ENCODE measurements around the gene MLPH. TPM values are rescaled to one million over a fixed set of nuclear protein-coding genes. Genes with fewer than 3 reads are reported as not detected.

The MLPH gene
- total RNA-seq, 2 experiments from 2014 or later, result not detected

- intact Hi-C loops (cut with micrococcal nuclease), result no loop called here
- Mint-ChIP-seq H3K4me1 (ENCODE audit: low read depth) (peaks cover 6% of the 10 kb centered on the region), H3K4me3 (no peak overlapping the region), H3K36me3 (ENCODE audit: low read depth) (no peaks in the 10 kb centered on the region), H3K9me3 (no peaks in the 10 kb centered on the region), H3K27me3 (ENCODE audit: low read depth) (peaks cover 3% of the 10 kb centered on the region), H3K27ac (no peak overlapping the region)
- CTCF ChIA-PET, result interaction anchor here (10.4 kb wide), 1 partner anchor 65 kb away, joined by 300 read pairs; no protein-coding TSS in a partner anchor
- no peak for DNase-seq
Measured at GRCh38 chr2:237509151-237509550, 22.1 kb downstream of the MLPH start.

GRCh38 chr2:237509905-237510304 lies 22.9 kb downstream of the MLPH start:
- intact Hi-C loops (cut with micrococcal nuclease), result no loop called here
- H3K27me3 Mint-ChIP-seq (ENCODE audit: low read depth), result peaks cover 3% of the 10 kb centered on the region
- no peak overlapping the region for H3K27ac Mint-ChIP-seq
- no peaks in the 10 kb centered on the region for H3K36me3 Mint-ChIP-seq (ENCODE audit: low read depth)
- DNase-seq, result no peak
- H3K4me1 Mint-ChIP-seq (ENCODE audit: low read depth), result peaks cover 6% of the 10 kb centered on the region
- CTCF ChIA-PET, result interaction anchor here (0.7 to 10.4 kb wide), 5 partner anchors 20 to 345 kb away, joined by 3 to 300 read pairs (median 3); no protein-coding TSS in a partner anchor
- no peak overlapping the region for H3K4me3 Mint-ChIP-seq
- H3K9me3 Mint-ChIP-seq, result no peaks in the 10 kb centered on the region

GRCh38 chr2:237510502-237511217 lies 23.6 kb downstream of the MLPH start:
- H3K9me3 Mint-ChIP-seq, result no peaks in the 10 kb centered on the region
- no peak for DNase-seq
- H3K4me1 Mint-ChIP-seq (ENCODE audit: low read depth), result peaks cover 6% of the 10 kb centered on the region
- H3K4me3 Mint-ChIP-seq, result no peak overlapping the region
- H3K36me3 Mint-ChIP-seq (ENCODE audit: low read depth), result no peaks in the 10 kb centered on the region
- CTCF ChIA-PET, result interaction anchor here (0.7 to 10.4 kb wide), 7 partner anchors 19 to 345 kb away, joined by 3 to 300 read pairs (median 3); partner anchors contain the start of gene PRLH
- H3K27me3 Mint-ChIP-seq (ENCODE audit: low read depth), result peaks cover 2% of the 10 kb centered on the region
- intact Hi-C loops (cut with micrococcal nuclease), result no loop called here
- H3K27ac Mint-ChIP-seq, result no peak overlapping the region

- intact Hi-C loops (cut with micrococcal nuclease), result no loop called here
- Mint-ChIP-seq H3K36me3 (ENCODE audit: low read depth) (no peaks in the 10 kb centered on the region), H3K9me3 (no peaks in the 10 kb centered on the region), H3K27ac (no peak overlapping the region), H3K27me3 (ENCODE audit: low read depth) (no peaks in the 10 kb centered on the region), H3K4me3 (no peak overlapping the region), H3K4me1 (ENCODE audit: low read depth) (peaks cover 6% of the 10 kb centered on the region)
- CTCF ChIA-PET, result interaction anchor here (0.8 to 10.4 kb wide), 13 partner anchors 10 to 355 kb away, joined by 3 to 300 read pairs (median 13); partner anchors contain the start of gene PRLH
- no peak for DNase-seq
Measured at GRCh38 chr2:237511433-237511832, 24.4 kb downstream of the MLPH start.

GRCh38 chr2:237511885-237512405 lies 24.9 kb downstream of the MLPH start:
- no peaks in the 10 kb centered on the region for H3K36me3 Mint-ChIP-seq (ENCODE audit: low read depth)
- no peak for DNase-seq
- intact Hi-C loops (cut with micrococcal nuclease), result loop anchor here (1.0 kb wide), 1 partner anchor 60 kb away; no protein-coding TSS in a partner anchor
- no peak overlapping the region for H3K27ac Mint-ChIP-seq
- no peak overlapping the region for H3K4me3 Mint-ChIP-seq
- no peaks in the 10 kb centered on the region for H3K9me3 Mint-ChIP-seq
- peaks cover 6% of the 10 kb centered on the region for H3K4me1 Mint-ChIP-seq (ENCODE audit: low read depth)
- no peaks in the 10 kb centered on the region for H3K27me3 Mint-ChIP-seq (ENCODE audit: low read depth)
- CTCF ChIA-PET, result interaction anchor here (0.8 to 10.4 kb wide), 31 partner anchors 9 to 377 kb away, joined by 3 to 300 read pairs (median 5); partner anchors contain the start of gene PRLH

GRCh38 chr2:237512774-237513466 lies 25.9 kb downstream of the MLPH start:
- Mint-ChIP-seq H3K27ac (no peak overlapping the region), H3K4me1 (ENCODE audit: low read depth) (no peaks in the 10 kb centered on the region), H3K4me3 (no peak overlapping the region), H3K27me3 (ENCODE audit: low read depth) (no peaks in the 10 kb centered on the region), H3K36me3 (ENCODE audit: low read depth) (no peaks in the 10 kb centered on the region), H3K9me3 (no peaks in the 10 kb centered on the region)
- CTCF ChIA-PET, result interaction anchor here (0.6 to 10.4 kb wide), 52 partner anchors 8 to 431 kb away, joined by 3 to 300 read pairs (median 4); partner anchors contain the start of gene PRLH
- DNase-seq, result peak; percentile 90
- intact Hi-C loops (cut with micrococcal nuclease), result loop anchor here (1.0 kb wide), 1 partner anchor 59 kb away; no protein-coding TSS in a partner anchor

GRCh38 chr2:237513693-237514092 lies 26.6 kb downstream of the MLPH start:
- Mint-ChIP-seq H3K9me3 (no peaks in the 10 kb centered on the region), H3K4me3 (no peak overlapping the region), H3K4me1 (ENCODE audit: low read depth) (no peaks in the 10 kb centered on the region), H3K27me3 (ENCODE audit: low read depth) (no peaks in the 10 kb centered on the region), H3K27ac (no peak overlapping the region), H3K36me3 (ENCODE audit: low read depth) (no peaks in the 10 kb centered on the region)
- intact Hi-C loops (cut with micrococcal nuclease), result no loop called here
- no peak for DNase-seq
- CTCF ChIA-PET, result interaction anchor here (0.9 to 10.4 kb wide), 21 partner anchors 9 to 367 kb away, joined by 3 to 300 read pairs (median 6); no protein-coding TSS in a partner anchor

GRCh38 chr2:237514474-237515130 lies 27.6 kb downstream of the MLPH start:
- Mint-ChIP-seq H3K27ac (no peak overlapping the region), H3K36me3 (ENCODE audit: low read depth) (no peaks in the 10 kb centered on the region), H3K9me3 (no peaks in the 10 kb centered on the region), H3K27me3 (ENCODE audit: low read depth) (no peaks in the 10 kb centered on the region), H3K4me1 (ENCODE audit: low read depth) (no peaks in the 10 kb centered on the region), H3K4me3 (no peak overlapping the region)
- intact Hi-C loops (cut with micrococcal nuclease), result no loop called here
- DNase-seq, result no peak
- CTCF ChIA-PET, result interaction anchor here (0.6 to 10.4 kb wide), 3 partner anchors 59 to 363 kb away, joined by 3 to 300 read pairs (median 3); no protein-coding TSS in a partner anchor

GRCh38 chr2:237515166-237515565 lies 28.1 kb downstream of the MLPH start:
- Mint-ChIP-seq H3K9me3 (no peaks in the 10 kb centered on the region), H3K4me1 (ENCODE audit: low read depth) (no peaks in the 10 kb centered on the region), H3K27me3 (ENCODE audit: low read depth) (no peaks in the 10 kb centered on the region), H3K27ac (no peak overlapping the region), H3K36me3 (ENCODE audit: low read depth) (no peaks in the 10 kb centered on the region), H3K4me3 (no peak overlapping the region)
- intact Hi-C loops (cut with micrococcal nuclease), result no loop called here
- no peak for DNase-seq
- CTCF ChIA-PET, result interaction anchor here (0.6 to 10.4 kb wide), 3 partner anchors 59 to 363 kb away, joined by 3 to 300 read pairs (median 3); no protein-coding TSS in a partner anchor

- CTCF ChIA-PET, result interaction anchor here (10.4 kb wide), 1 partner anchor 58 kb away, joined by 300 read pairs; no protein-coding TSS in a partner anchor
- no peaks in the 10 kb centered on the region for H3K9me3 Mint-ChIP-seq
- H3K4me3 Mint-ChIP-seq, result no peak overlapping the region
- no peaks in the 10 kb centered on the region for H3K4me1 Mint-ChIP-seq (ENCODE audit: low read depth)
- no peak for DNase-seq
- H3K27ac Mint-ChIP-seq, result no peak overlapping the region
- intact Hi-C loops (cut with micrococcal nuclease), result no loop called here
- no peaks in the 10 kb centered on the region for H3K27me3 Mint-ChIP-seq (ENCODE audit: low read depth)
- H3K36me3 Mint-ChIP-seq (ENCODE audit: low read depth), result no peaks in the 10 kb centered on the region
Measured at GRCh38 chr2:237515621-237516275, 28.7 kb downstream of the MLPH start.

GRCh38 chr2:237517163-237517562 lies 30.1 kb downstream of the MLPH start:
- Mint-ChIP-seq H3K4me3 (no peak overlapping the region), H3K4me1 (ENCODE audit: low read depth) (no peaks in the 10 kb centered on the region), H3K27me3 (ENCODE audit: low read depth) (no peaks in the 10 kb centered on the region), H3K9me3 (no peaks in the 10 kb centered on the region), H3K27ac (no peak overlapping the region), H3K36me3 (ENCODE audit: low read depth) (no peaks in the 10 kb centered on the region)
- intact Hi-C loops (cut with micrococcal nuclease), result no loop called here
- DNase-seq, result no peak
- CTCF ChIA-PET, result interaction anchor here (0.9 kb wide), 1 partner anchor 55 kb away, joined by 4 read pairs; no protein-coding TSS in a partner anchor

Measured in activated naive CD4-positive, alpha-beta T cell treated with anti-CD3 and anti-CD28 coated beads for 36 hours (primary cell).